ENCODE measurements around the gene PHGDH.

GRCh38 chr1:119771016-119771415, 59.3 kb downstream of the PHGDH start:
- TF ChIP-seq EZH2phosphoT487 (IDR thresholded peaks at IDR 0.05; ENCODE audit: insufficient read depth, low read depth), result no peak
- no peak for TF ChIP-seq EZH2 (IDR thresholded peaks at IDR 0.05; ENCODE audit: insufficient read depth, poor library complexity, severe bottlenecking)

Data from GM23248 (cell line).